GM18502 (cell line): ENCODE measurements around the gene LRRC75B.
"Not testable (repeated sequence)": the region's sequence is repeated elsewhere in the genome, so short reads cannot be mapped to it uniquely, and the experiment has no call there.

Experiments used
- ATAC-seq: cut with Tn5 transposase; IDR thresholded peaks from one replicate; pipeline ENCODE4 v1.9.1; 2021; ENCODE audit warnings: mild to moderate bottlenecking; ENCODE audit not compliant: unreplicated experiment, poor library complexity

Gene LRRC75B

GRCh38 chr22:24592851-24593558, at the start of gene LRRC75B:
LRRC75B (minus strand) TSS chr22:24593073; CDS start chr22:24593039, 34 bp downstream.
- ATAC-seq: peak; percentile 69

- not testable (repeated sequence) for ATAC-seq
These were observed 49.4 kb upstream of the LRRC75B start for GRCh38 chr22:24642307-24642706.

- ATAC-seq: not testable (repeated sequence)
These were observed 43.6 kb upstream of the LRRC75B start for GRCh38 chr22:24636513-24636912.

- not testable (repeated sequence) for ATAC-seq
These were observed 42.0 kb upstream of the LRRC75B start for GRCh38 chr22:24634776-24635389.

GRCh38 chr22:24633231-24634023, 40.6 kb upstream of the LRRC75B start:
- ATAC-seq: not testable (repeated sequence)

- ATAC-seq: not testable (repeated sequence)
These were observed 39.8 kb upstream of the LRRC75B start for GRCh38 chr22:24632642-24633041.

- ATAC-seq: not testable (repeated sequence)
These were observed 38.7 kb upstream of the LRRC75B start for GRCh38 chr22:24631430-24632122.

- not testable (repeated sequence) for ATAC-seq
These were observed 38.0 kb upstream of the LRRC75B start for GRCh38 chr22:24630812-24631427.

GRCh38 chr22:24629069-24629468, 36.2 kb upstream of the LRRC75B start:
- not testable (repeated sequence) for ATAC-seq

GRCh38 chr22:24627911-24628310, 35.0 kb upstream of the LRRC75B start:
- ATAC-seq: not testable (repeated sequence)

GRCh38 chr22:24622596-24622995, 29.7 kb upstream of the LRRC75B start:
- not testable (repeated sequence) for ATAC-seq

- ATAC-seq: not testable (repeated sequence)
These were observed 28.4 kb upstream of the LRRC75B start for GRCh38 chr22:24621244-24621643.

- not testable (repeated sequence) for ATAC-seq
These were observed 21.9 kb upstream of the LRRC75B start for GRCh38 chr22:24614794-24615193.

- not testable (repeated sequence) for ATAC-seq
These were observed 17.0 kb upstream of the LRRC75B start for GRCh38 chr22:24609888-24610287.

GRCh38 chr22:24608327-24608726, 15.5 kb upstream of the LRRC75B start:
- not testable (repeated sequence) for ATAC-seq

- peak; percentile 57 for ATAC-seq
These were observed 14.6 kb upstream of the LRRC75B start for GRCh38 chr22:24607429-24607983.

GRCh38 chr22:24606340-24606739, 13.5 kb upstream of the LRRC75B start:
- ATAC-seq: not testable (repeated sequence)

GRCh38 chr22:24603770-24604629, 11.1 kb upstream of the LRRC75B start:
- not testable (repeated sequence) for ATAC-seq
